IMR-90 (cell line): ENCODE results near the gene LAMA5. TPM values are rescaled to one million over a fixed set of nuclear protein-coding genes. Genes with fewer than 3 reads are reported as not detected.

Source experiments
- ATAC-seq: fragments of 200-7000 bp; cut with Tn5 transposase; 2 replicates; pipeline ENCODE4 v1.9.1; 2020; ENCODE audit warnings: low read depth, mild to moderate bottlenecking, moderate library complexity
- BruUV-seq: library from RNA; stranded (reverse); fragments of 400-500 nt; replicated peaks from 2 replicates; lab custom pipeline; 2021; lab: Mats Ljungman, UMichigan
- CTCF ChIA-PET: fragments of 300-600 bp; formaldehyde crosslinking; extraction: SDS; loops from one replicate; lab custom pipeline; 2021; ENCODE audit warnings: antibody characterized with exemption; lab: Yijun Ruan, JAX
- POLR2A ChIA-PET: fragments of 300-600 bp; sonication (Branson Sonifier 250); formaldehyde crosslinking; loops from one replicate; lab custom pipeline; 2022; ENCODE audit warnings: antibody characterized with exemption; ENCODE audit not compliant: unreplicated experiment; lab: Charles Lee
- DNase-seq: peaks from one replicate; pipeline ENCODE4 v3.0.0; 2013
- H2AFZ ChIP-seq: replicated peaks from 2 replicates; pipeline ENCODE3; 2013; ENCODE audit warnings: low read length, mild to moderate bottlenecking; ENCODE audit not compliant: poor library complexity
- H2AK5ac ChIP-seq: 2 replicates; pipeline ENCODE4 v1.6.1; 2013; ENCODE audit warnings: low read depth, low read length, inconsistent platforms
- H2AK9ac ChIP-seq: replicated peaks from 2 replicates; pipeline ENCODE3; 2013; ENCODE audit warnings: mild to moderate bottlenecking, low read depth, low read length, moderate library complexity; ENCODE audit not compliant: poor library complexity
- H2BK120ac ChIP-seq: 2 replicates; pipeline ENCODE4 v1.6.1; 2013; ENCODE audit warnings: low read depth, low read length, inconsistent platforms
- H2BK15ac ChIP-seq: 3 replicates; pipeline ENCODE4 v1.6.1; 2013; ENCODE audit warnings: low read depth, low read length, inconsistent platforms
- H2BK20ac ChIP-seq: 2 replicates; pipeline ENCODE4 v1.6.1; 2013; ENCODE audit warnings: low read depth, mild to moderate bottlenecking, inconsistent platforms, low read length, moderate library complexity
- H2BK5ac ChIP-seq: 2 replicates; pipeline ENCODE4 v1.6.1; 2013; ENCODE audit warnings: mild to moderate bottlenecking, low read depth, low read length, inconsistent platforms; ENCODE audit not compliant: poor library complexity, severe bottlenecking
- H3K14ac ChIP-seq: replicated peaks from 2 replicates; pipeline ENCODE4 v1.6.1; 2013; ENCODE audit warnings: low read depth, low read length, inconsistent platforms
- H3K18ac ChIP-seq: 2 replicates; pipeline ENCODE4 v1.6.1; 2013; ENCODE audit warnings: low read depth, low read length, control low read depth
- H3K23ac ChIP-seq: 2 replicates; pipeline ENCODE4 v1.6.1; 2013; ENCODE audit warnings: low read depth, low read length, inconsistent platforms
- H3K27ac ChIP-seq: 2 replicates; pipeline ENCODE4 v1.5.1; 2013; ENCODE audit warnings: mild to moderate bottlenecking, control low read depth, low read length; ENCODE audit not compliant: insufficient read depth
- H3K27me3 ChIP-seq: 2 replicates; pipeline ENCODE4 v1.6.1; 2013; ENCODE audit warnings: low read length; ENCODE audit not compliant: control insufficient read depth, insufficient read depth
- H3K36me3 ChIP-seq: 2 replicates; pipeline ENCODE4 v1.6.1; 2013; ENCODE audit warnings: low read length, mixed read lengths; ENCODE audit not compliant: control insufficient read depth, insufficient read depth
- H3K4ac ChIP-seq: 2 replicates; pipeline ENCODE4 v1.6.1; 2013; ENCODE audit warnings: low read depth, low read length, inconsistent platforms
- H3K4me1 ChIP-seq: 2 replicates; pipeline ENCODE4 v1.6.1; 2013; ENCODE audit warnings: low read length, mixed read lengths; ENCODE audit not compliant: control insufficient read depth, insufficient read depth
- H3K4me2 ChIP-seq: 2 replicates; pipeline ENCODE4 v1.6.1; 2013; ENCODE audit warnings: low read depth, mild to moderate bottlenecking, control low read depth, low read length, moderate library complexity
- H3K4me3 ChIP-seq: 2 replicates; pipeline ENCODE4 v1.5.1; 2013; ENCODE audit warnings: low read depth, mild to moderate bottlenecking, control low read depth, low read length, moderate library complexity; ENCODE audit not compliant: insufficient read depth
- H3K56ac ChIP-seq: 2 replicates; pipeline ENCODE4 v1.6.1; 2013; ENCODE audit warnings: low read length, inconsistent platforms; ENCODE audit not compliant: insufficient read depth; ENCODE audit errors: extremely low read depth
- H3K79me1 ChIP-seq, 2 experiments: 2 replicates each; pipeline ENCODE4 v1.6.1; 2013; ENCODE audit warnings: low read length in 2 of 2, inconsistent platforms in 1 of 2, low read depth in 1 of 2
- H3K9ac ChIP-seq: 2 replicates; pipeline ENCODE4 v1.6.1; 2013; ENCODE audit warnings: low read depth, low read length, control low read depth
- H3K9me1 ChIP-seq: 2 replicates; pipeline ENCODE4 v1.6.1; 2013; ENCODE audit warnings: low read length, inconsistent platforms; ENCODE audit not compliant: insufficient read depth
- H3K9me3 ChIP-seq: 2 replicates; pipeline ENCODE4 v1.6.1; 2013; ENCODE audit warnings: low read length; ENCODE audit not compliant: control insufficient read depth, insufficient read depth
- H4K20me1 ChIP-seq: 2 replicates; pipeline ENCODE4 v1.6.1; 2013; ENCODE audit warnings: low read length, inconsistent platforms; ENCODE audit not compliant: insufficient read depth
- H4K5ac ChIP-seq: 2 replicates; pipeline ENCODE4 v1.6.1; 2013; ENCODE audit warnings: mild to moderate bottlenecking, low read depth, low read length, control low read depth
- H4K8ac ChIP-seq, 2 experiments: 2 replicates each; pipeline ENCODE4 v1.6.1; 2013; ENCODE audit warnings: low read depth in 2 of 2, low read length in 2 of 2, control low read depth in 1 of 2, inconsistent platforms in 1 of 2
- H4K91ac ChIP-seq: 2 replicates; pipeline ENCODE4 v1.6.1; 2013; ENCODE audit warnings: low read depth, low read length, inconsistent platforms; ENCODE audit not compliant: insufficient read depth
- BHLHE40 ChIP-seq: fragments of 150-350 bp; IDR thresholded peaks from 2 replicates; pipeline ENCODE4 v1.6.1; 2016; ENCODE audit warnings: mild to moderate bottlenecking, low read depth, low read length
- CEBPB ChIP-seq: IDR thresholded peaks from 2 replicates; pipeline ENCODE4 v1.6.1; 2012; ENCODE audit warnings: low read depth, low read length, improper control_type of control experiment
- CHD1 ChIP-seq: IDR thresholded peaks from 2 replicates; pipeline ENCODE4 v1.6.1; 2012; ENCODE audit warnings: low read depth, low read length, improper control_type of control experiment
- FOS ChIP-seq: fragments of 150-350 bp; IDR thresholded peaks from 2 replicates; pipeline ENCODE4 v1.6.1; 2016; ENCODE audit warnings: low read depth, low read length
- MAFK ChIP-seq: IDR thresholded peaks from 2 replicates; pipeline ENCODE4 v1.6.1; 2012; ENCODE audit warnings: low read depth, low read length, improper control_type of control experiment
- MAZ ChIP-seq: IDR thresholded peaks from 2 replicates; pipeline ENCODE4 v1.6.1; 2012; ENCODE audit warnings: low read depth, mild to moderate bottlenecking, low read length, improper control_type of control experiment, moderate library complexity, borderline replicate concordance
- MXI1 ChIP-seq: IDR thresholded peaks from 2 replicates; pipeline ENCODE4 v1.6.1; 2012; ENCODE audit warnings: low read depth, mild to moderate bottlenecking, low read length, moderate library complexity, borderline replicate concordance
- NFE2L2 ChIP-seq: fragments of 150-350 bp; IDR thresholded peaks from 2 replicates; pipeline ENCODE4 v1.6.1; 2016; ENCODE audit warnings: low read depth, mild to moderate bottlenecking, low read length
- POLR2A ChIP-seq: IDR thresholded peaks from 2 replicates; pipeline ENCODE4 v1.6.1; 2012; ENCODE audit warnings: mild to moderate bottlenecking, low read depth, low read length
- RAD21 ChIP-seq: IDR thresholded peaks from 2 replicates; pipeline ENCODE4 v1.6.1; 2012; ENCODE audit warnings: low read length, improper control_type of control experiment
- RCOR1 ChIP-seq: IDR thresholded peaks from 2 replicates; pipeline ENCODE4 v1.6.1; 2012; ENCODE audit warnings: mild to moderate bottlenecking, low read length, improper control_type of control experiment; ENCODE audit not compliant: insufficient replicate concordance
- RFX5 ChIP-seq: IDR thresholded peaks from 2 replicates; pipeline ENCODE4 v1.8.0; 2012; ENCODE audit warnings: low read depth, mild to moderate bottlenecking, low read length, moderate library complexity
- SMC3 ChIP-seq: fragments of 150-350 bp; IDR thresholded peaks from 2 replicates; pipeline ENCODE4 v1.6.1; 2016; ENCODE audit warnings: low read depth, mild to moderate bottlenecking, antibody characterized with exemption, low read length, moderate library complexity
- USF2 ChIP-seq: fragments of 150-350 bp; IDR thresholded peaks from 2 replicates; pipeline ENCODE4 v1.6.1; 2017; ENCODE audit warnings: mild to moderate bottlenecking, antibody characterized with exemption, low read length, low read depth
- WGBS, 2 experiments: methylation state at CpG; one replicate each; pipeline versions ENCODE4 v1.1.5 to v1.1.7; 2013; ENCODE audit warnings: missing lambda C conversion rate in 2 of 2; ENCODE audit not compliant: insufficient read length in 1 of 2; ENCODE audit errors: extremely low coverage in 2 of 2; 5-methylcytosine and 5-hydroxymethylcytosine counted together
- dilution Hi-C: fragments of 300-500 bp; cut with HindIII; formaldehyde crosslinking; loops from one replicate; pipeline ENCODE4 v1.14.3; 2018; ENCODE audit warnings: low sequenced_read_pairs; ENCODE audit not compliant: unreplicated experiment
- in situ Hi-C: fragments of 300-500 bp; cut with MboI; formaldehyde crosslinking; loops from 3 replicates; pipeline ENCODE4 v1.14.3; 2019; ENCODE audit warnings: low sequenced_read_pairs, inconsistent platforms, mixed read lengths
- intact Hi-C: fragments of 100-400 bp; cut with micrococcal nuclease; formaldehyde crosslinking; loops from 2 replicates; pipeline ENCODE4 v1.10.0; 2022
- polyA plus RNA-seq, 3 experiments: library from polyadenylated mRNA; depleted of rRNA; stranded (reverse); fragments of >200 nt; gene quantifications; 2 replicates each; pipeline ENCODE4 v1.2.3, GENCODE V29; 2012; ENCODE audit warnings: low replicate concordance in 1 of 3
- total RNA-seq: library from RNA; depleted of rRNA; stranded (reverse); fragments of >200 nt; gene quantifications from 2 replicates; pipeline ENCODE4 v1.2.3, GENCODE V29; 2012
- TF ChIP-seq, protein P1 (sequence below): conservative IDR thresholded peaks from 2 replicates; pipeline ENCODE4 v1.5.1; 2012; ENCODE audit warnings: mild to moderate bottlenecking, low read depth, low read length, improper control_type of control experiment
- TF ChIP-seq, protein P2 (sequence below): fragments of 150-350 bp; IDR thresholded peaks from 2 replicates; pipeline ENCODE4 v1.6.1; 2016; ENCODE audit warnings: low read depth, mild to moderate bottlenecking, low read length, moderate library complexity, borderline replicate concordance

The LAMA5 gene
- total and polyA plus RNA-seq, 2 of the 4 experiments (the other 2 are of a cell fraction) = 0.90 to 7.3 TPM

DNA sequence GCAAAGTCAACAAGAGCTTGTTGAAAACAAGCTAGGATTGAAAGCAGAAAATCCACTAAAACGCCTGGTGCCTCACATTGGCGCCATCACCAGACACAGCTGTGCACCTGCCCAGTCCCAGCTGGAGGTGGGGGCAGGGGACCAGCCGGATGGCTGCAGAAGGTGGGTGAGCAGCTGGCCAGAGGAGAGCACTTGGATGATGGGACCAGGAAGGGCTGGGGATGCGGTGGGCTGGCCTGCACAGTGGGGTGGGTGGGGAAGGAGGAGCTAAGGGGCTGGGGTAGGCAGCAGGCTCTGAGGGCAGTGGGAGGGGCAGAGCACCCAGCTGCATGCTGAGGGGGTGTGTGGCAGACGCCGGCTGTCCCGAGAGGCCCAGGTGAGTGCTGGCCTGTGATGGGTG, 32.9 kb upstream of the LAMA5 start:
- Histone ChIP-seq H3K9ac (no peak overlapping the region), H2BK120ac (no peak overlapping the region), H3K27ac (no peak overlapping the region), H4K8ac (no peak overlapping the region), H2AFZ (no peak overlapping the region), H3K4ac (no peak overlapping the region), H4K91ac (no peak overlapping the region), H2BK5ac (no peak overlapping the region), H3K79me1 (peaks cover 6 to 13% of the 10 kb centered on the region in 2 experiments; a peak in 3 of 4 replicates), H3K4me2 (no peak overlapping the region), H3K9me1 (0 out of 2 replicates have a peak, but pooled peaks cover 4% of the 10 kb centered on the region), H3K23ac (no peak overlapping the region), H2AK5ac (no peak overlapping the region), H3K36me3 (peaks cover 7% of the 10 kb centered on the region), H2BK20ac (no peak overlapping the region), H3K4me3 (no peak overlapping the region), H3K4me1 (no peaks in the 10 kb centered on the region), H4K5ac (no peak overlapping the region), H4K20me1 (peaks cover 13% of the 10 kb centered on the region; the same call in 1 of the 2 replicates), H3K27me3 (no peaks in the 10 kb centered on the region), H3K56ac (no peak overlapping the region), H2AK9ac (no peak overlapping the region), H3K18ac (no peak overlapping the region), H3K9me3 (no peaks in the 10 kb centered on the region), H3K14ac (no peak overlapping the region), H2BK15ac (no peak overlapping the region)
- WGBS, 2 experiments = 81% methylated on average over 3 of the region's 7 CpGs; no CpG with 5 or more reads in 1 of the 2 experiments
- POLR2A ChIA-PET = no interaction called here
- in situ Hi-C loops = no loop called here
- DNase-seq (no peak), ATAC-seq (no peak)
- dilution Hi-C loops = no loop called here
- CTCF ChIA-PET = no interaction called here
- TF ChIP-seq POLR2A (no peak), MXI1 (no peak), RFX5 (no peak), CHD1 (no peak), RCOR1 (no peak), MAZ (no peak), RAD21 (no peak), SMC3 (no peak), CEBPB (no peak), BHLHE40 (no peak), MAFK (no peak), USF2 (no peak), NFE2L2 (no peak), FOS (no peak)
- TF ChIP-seq, protein P1, sequence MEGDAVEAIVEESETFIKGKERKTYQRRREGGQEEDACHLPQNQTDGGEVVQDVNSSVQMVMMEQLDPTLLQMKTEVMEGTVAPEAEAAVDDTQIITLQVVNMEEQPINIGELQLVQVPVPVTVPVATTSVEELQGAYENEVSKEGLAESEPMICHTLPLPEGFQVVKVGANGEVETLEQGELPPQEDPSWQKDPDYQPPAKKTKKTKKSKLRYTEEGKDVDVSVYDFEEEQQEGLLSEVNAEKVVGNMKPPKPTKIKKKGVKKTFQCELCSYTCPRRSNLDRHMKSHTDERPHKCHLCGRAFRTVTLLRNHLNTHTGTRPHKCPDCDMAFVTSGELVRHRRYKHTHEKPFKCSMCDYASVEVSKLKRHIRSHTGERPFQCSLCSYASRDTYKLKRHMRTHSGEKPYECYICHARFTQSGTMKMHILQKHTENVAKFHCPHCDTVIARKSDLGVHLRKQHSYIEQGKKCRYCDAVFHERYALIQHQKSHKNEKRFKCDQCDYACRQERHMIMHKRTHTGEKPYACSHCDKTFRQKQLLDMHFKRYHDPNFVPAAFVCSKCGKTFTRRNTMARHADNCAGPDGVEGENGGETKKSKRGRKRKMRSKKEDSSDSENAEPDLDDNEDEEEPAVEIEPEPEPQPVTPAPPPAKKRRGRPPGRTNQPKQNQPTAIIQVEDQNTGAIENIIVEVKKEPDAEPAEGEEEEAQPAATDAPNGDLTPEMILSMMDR = no peak
- TF ChIP-seq, protein P2, sequence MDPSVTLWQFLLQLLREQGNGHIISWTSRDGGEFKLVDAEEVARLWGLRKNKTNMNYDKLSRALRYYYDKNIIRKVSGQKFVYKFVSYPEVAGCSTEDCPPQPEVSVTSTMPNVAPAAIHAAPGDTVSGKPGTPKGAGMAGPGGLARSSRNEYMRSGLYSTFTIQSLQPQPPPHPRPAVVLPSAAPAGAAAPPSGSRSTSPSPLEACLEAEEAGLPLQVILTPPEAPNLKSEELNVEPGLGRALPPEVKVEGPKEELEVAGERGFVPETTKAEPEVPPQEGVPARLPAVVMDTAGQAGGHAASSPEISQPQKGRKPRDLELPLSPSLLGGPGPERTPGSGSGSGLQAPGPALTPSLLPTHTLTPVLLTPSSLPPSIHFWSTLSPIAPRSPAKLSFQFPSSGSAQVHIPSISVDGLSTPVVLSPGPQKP = no peak
- BruUV-seq = no TSS peak
- intact Hi-C loops = no loop called here
